ENCODE measurements around the gene LIAS.

LIAS gene

DNA sequence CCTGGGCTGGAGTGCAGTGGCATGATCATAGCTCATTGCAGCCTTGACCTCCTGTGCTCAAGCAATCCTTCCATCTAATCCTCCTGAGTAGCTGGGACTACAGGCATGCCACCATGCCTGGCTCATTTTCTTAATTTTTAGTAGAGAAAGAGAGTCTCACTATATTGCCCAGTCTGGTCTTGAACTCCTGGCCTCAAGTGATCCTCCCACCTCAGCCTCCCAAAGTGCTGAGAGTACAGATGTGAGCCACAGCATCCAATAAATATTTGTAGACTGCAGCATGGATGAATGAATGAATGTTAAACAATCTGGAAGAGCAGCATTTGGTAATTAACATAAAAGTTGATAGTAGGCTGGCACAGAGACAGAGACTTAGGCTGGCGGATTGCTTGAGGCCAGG, 32.1 kb upstream of the LIAS start:
- TF ChIP-seq RBAK (tag by site-specific recombination; IDR thresholded peaks at IDR 0.05): no peak
- peak; percentile 64 for TF ChIP-seq ZNF121 (tag by site-specific recombination; IDR thresholded peaks at IDR 0.05)
- no peak for TF ChIP-seq ZNF184 (tag by site-specific recombination; IDR thresholded peaks at IDR 0.05)
- Histone ChIP-seq H3K4me3 (ENCODE audit: low read depth, low read length) (no peak overlapping the region), H3K36me3 (ENCODE audit: control insufficient read depth in 2 of 2, insufficient read depth in 1 of 2, low read length in 2 of 2) (no peaks in the 10 kb centered on the region), H3K27ac (ENCODE audit: extremely low read depth, low read depth, low read length) (no peak overlapping the region), H3K4me1 (ENCODE audit: control insufficient read depth, insufficient read depth, low read length) (no peaks in the 10 kb centered on the region), H3K9me3 (ENCODE audit: control insufficient read depth, insufficient read depth, low read depth, low read length) (no peaks in the 10 kb centered on the region)
- CTCF ChIA-PET: interaction anchor here (0.6 kb wide), 1 partner anchor 10 kb away, joined by 3 read pairs; no protein-coding TSS in a partner anchor
- POLR2A ChIA-PET: no interaction called here

DNA sequence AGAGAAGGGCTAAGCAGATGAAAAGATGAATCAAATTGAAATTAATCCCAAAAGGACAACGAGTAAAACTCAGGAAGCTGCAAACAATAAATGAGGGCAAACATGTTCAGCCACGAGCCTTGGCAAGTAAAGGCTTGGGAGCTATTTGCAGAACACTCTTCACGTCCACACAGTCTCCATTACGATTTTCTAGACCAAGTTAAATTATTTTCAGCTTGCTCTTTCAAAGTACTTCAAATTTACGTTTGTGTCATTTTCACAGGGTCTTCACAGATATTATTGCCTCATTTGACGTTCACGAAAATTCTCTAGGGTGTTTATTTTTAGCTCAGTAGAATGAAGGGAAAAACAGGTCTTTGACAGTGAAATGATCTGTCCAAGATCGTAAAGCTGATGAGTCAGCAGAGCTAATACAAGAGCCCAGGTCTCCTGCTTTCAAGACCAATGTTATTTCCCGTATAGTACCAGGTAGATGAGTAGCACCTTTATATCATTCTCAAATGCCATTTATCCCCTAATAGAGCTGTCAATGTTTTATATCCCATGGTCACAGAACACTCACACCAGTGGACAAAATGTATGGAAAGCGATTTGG, 31.2 kb upstream of the LIAS start:
- Histone ChIP-seq H3K9me3 (ENCODE audit: control insufficient read depth, insufficient read depth, low read depth, low read length) (no peaks in the 10 kb centered on the region), H3K4me3 (ENCODE audit: low read depth, low read length) (no peak overlapping the region), H3K4me1 (ENCODE audit: control insufficient read depth, insufficient read depth, low read length) (no peaks in the 10 kb centered on the region), H3K27ac (ENCODE audit: extremely low read depth, low read depth, low read length) (no peak overlapping the region), H3K36me3 (ENCODE audit: control insufficient read depth in 2 of 2, insufficient read depth in 1 of 2, low read length in 2 of 2) (no peaks in the 10 kb centered on the region)
- CTCF ChIA-PET: interaction anchor here (0.7 kb wide), 1 partner anchor 21 kb away, joined by 3 read pairs; the partner anchor contains the start of gene KLB
- 0 out of 2 replicates have a peak, but pooled peaks have one; percentile 21 for TF ChIP-seq ZNF600 (tag by site-specific recombination; IDR thresholded peaks at IDR 0.05)
- TF ChIP-seq, protein P1, sequence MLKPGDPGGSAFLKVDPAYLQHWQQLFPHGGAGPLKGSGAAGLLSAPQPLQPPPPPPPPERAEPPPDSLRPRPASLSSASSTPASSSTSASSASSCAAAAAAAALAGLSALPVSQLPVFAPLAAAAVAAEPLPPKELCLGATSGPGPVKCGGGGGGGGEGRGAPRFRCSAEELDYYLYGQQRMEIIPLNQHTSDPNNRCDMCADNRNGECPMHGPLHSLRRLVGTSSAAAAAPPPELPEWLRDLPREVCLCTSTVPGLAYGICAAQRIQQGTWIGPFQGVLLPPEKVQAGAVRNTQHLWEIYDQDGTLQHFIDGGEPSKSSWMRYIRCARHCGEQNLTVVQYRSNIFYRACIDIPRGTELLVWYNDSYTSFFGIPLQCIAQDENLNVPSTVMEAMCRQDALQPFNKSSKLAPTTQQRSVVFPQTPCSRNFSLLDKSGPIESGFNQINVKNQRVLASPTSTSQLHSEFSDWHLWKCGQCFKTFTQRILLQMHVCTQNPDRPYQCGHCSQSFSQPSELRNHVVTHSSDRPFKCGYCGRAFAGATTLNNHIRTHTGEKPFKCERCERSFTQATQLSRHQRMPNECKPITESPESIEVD (tag by site-specific recombination; IDR thresholded peaks at IDR 0.05): peak; percentile 39; the same call in 1 of the 2 replicates
- TF ChIP-seq ZNF366 (tag by site-specific recombination; conservative IDR thresholded peaks at IDR 0.05): peak; percentile 34; the same call in 1 of the 2 replicates
- TF ChIP-seq, protein P2, sequence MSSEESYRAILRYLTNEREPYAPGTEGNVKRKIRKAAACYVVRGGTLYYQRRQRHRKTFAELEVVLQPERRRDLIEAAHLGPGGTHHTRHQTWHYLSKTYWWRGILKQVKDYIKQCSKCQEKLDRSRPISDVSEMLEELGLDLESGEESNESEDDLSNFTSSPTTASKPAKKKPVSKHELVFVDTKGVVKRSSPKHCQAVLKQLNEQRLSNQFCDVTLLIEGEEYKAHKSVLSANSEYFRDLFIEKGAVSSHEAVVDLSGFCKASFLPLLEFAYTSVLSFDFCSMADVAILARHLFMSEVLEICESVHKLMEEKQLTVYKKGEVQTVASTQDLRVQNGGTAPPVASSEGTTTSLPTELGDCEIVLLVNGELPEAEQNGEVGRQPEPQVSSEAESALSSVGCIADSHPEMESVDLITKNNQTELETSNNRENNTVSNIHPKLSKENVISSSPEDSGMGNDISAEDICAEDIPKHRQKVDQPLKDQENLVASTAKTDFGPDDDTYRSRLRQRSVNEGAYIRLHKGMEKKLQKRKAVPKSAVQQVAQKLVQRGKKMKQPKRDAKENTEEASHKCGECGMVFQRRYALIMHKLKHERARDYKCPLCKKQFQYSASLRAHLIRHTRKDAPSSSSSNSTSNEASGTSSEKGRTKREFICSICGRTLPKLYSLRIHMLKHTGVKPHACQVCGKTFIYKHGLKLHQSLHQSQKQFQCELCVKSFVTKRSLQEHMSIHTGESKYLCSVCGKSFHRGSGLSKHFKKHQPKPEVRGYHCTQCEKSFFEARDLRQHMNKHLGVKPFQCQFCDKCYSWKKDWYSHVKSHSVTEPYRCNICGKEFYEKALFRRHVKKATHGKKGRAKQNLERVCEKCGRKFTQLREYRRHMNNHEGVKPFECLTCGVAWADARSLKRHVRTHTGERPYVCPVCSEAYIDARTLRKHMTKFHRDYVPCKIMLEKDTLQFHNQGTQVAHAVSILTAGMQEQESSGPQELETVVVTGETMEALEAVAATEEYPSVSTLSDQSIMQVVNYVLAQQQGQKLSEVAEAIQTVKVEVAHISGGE (tag by site-specific recombination; conservative IDR thresholded peaks at IDR 0.05; ENCODE audit: low read depth): no peak
- no peak for TF ChIP-seq ZNF658 (tag by site-specific recombination; IDR thresholded peaks at IDR 0.05)
- POLR2A ChIA-PET: interaction anchor here (0.7 kb wide), 1 partner anchor 416 kb away, joined by 5 read pairs; no protein-coding TSS in a partner anchor

DNA sequence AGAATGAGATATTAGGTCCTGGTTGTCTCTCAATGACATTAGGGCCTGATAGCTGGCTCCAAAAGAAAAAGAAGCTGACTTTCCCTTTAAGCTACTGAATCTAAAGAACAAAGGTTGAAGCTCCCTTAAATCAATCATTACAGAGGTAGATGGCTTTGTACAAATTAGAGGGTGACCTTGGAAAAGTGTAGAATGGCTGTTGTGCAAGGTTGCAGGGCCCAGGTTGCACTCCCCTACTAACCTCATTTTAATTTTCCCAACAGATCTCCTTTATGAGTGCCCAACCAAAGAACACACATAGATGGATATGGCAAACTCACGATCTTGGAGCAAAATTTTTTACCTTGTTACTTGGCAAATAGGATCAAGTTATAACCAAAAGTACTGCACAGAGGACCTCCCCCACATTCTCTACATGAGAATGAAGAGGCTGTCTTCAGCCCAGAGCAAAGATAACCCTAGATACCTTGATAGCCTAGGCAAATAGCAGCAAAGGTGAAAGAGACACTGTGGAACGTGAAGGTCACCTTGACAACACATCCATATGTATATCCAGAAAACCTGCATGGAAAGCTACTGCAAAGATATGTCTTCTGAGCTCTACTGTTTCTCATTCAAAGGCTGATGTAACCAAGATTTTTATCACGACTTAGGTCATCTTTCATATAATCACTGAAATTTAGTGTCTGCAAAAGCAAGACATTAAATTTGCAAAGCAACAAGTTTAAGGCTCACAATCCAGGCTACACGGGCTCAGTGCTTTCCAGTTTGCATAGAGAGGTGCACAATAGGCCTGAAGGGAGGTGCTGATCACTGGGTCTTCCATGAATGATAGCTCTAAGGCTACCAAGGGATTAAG, 29.2 kb upstream of the LIAS start:
- Histone ChIP-seq H3K4me3 (ENCODE audit: low read depth, low read length) (no peak overlapping the region), H3K9me3 (ENCODE audit: control insufficient read depth, insufficient read depth, low read depth, low read length) (no peaks in the 10 kb centered on the region), H3K27ac (ENCODE audit: extremely low read depth, low read depth, low read length) (no peak overlapping the region), H3K4me1 (ENCODE audit: control insufficient read depth, insufficient read depth, low read length) (no peaks in the 10 kb centered on the region), H3K36me3 (ENCODE audit: control insufficient read depth in 2 of 2, insufficient read depth in 1 of 2, low read length in 2 of 2) (no peaks in the 10 kb centered on the region)
- TF ChIP-seq ZNF560 (tag by site-specific recombination; IDR thresholded peaks at IDR 0.05; ENCODE audit: borderline replicate concordance): no peak
- TF ChIP-seq SCRT2 (tag by site-specific recombination; IDR thresholded peaks at IDR 0.05): peak; percentile 76
- no peak for TF ChIP-seq TRIM28 (IDR thresholded peaks at IDR 0.05; ENCODE audit: borderline replicate concordance, low read length)
- TF ChIP-seq ZNF48 (tag by site-specific recombination; IDR thresholded peaks at IDR 0.05): no peak
- no peak for TF ChIP-seq SP7 (tag by site-specific recombination; IDR thresholded peaks at IDR 0.05)
- TF ChIP-seq ZBTB21 (tag by site-specific recombination; IDR thresholded peaks at IDR 0.05): no peak
- CTCF ChIA-PET: interaction anchor here (0.6 to 1.1 kb wide), 2 partner anchors 14 to 73 kb away, joined by 3 read pairs; no protein-coding TSS in a partner anchor
- POLR2A ChIA-PET: no interaction called here
